IPS DF 6.9 (cell line): Measurements from ENCODE around the gene TWSG1.

Source experiments
- DNase-seq: peaks from one replicate; pipeline ENCODE4 v3.0.0-alpha.2; 2013; ENCODE audit warnings: low read depth, low spot score
- H3K27ac ChIP-seq: one replicate; pipeline ENCODE4 v1.5.1; 2013; ENCODE audit warnings: low read length, control low read depth
- H3K27me3 ChIP-seq: 2 replicates; pipeline ENCODE4 v1.6.1; 2013; ENCODE audit warnings: mild to moderate bottlenecking, low read length; ENCODE audit not compliant: control insufficient read depth, insufficient read depth
- H3K36me3 ChIP-seq: 2 replicates; pipeline ENCODE4 v1.6.1; 2013; ENCODE audit warnings: low read length; ENCODE audit not compliant: control insufficient read depth, insufficient read depth
- H3K4me1 ChIP-seq: 2 replicates; pipeline ENCODE4 v1.6.1; 2013; ENCODE audit warnings: low read length; ENCODE audit not compliant: control insufficient read depth, insufficient read depth
- H3K4me3 ChIP-seq: 2 replicates; pipeline ENCODE4 v1.5.1; 2013; ENCODE audit warnings: mild to moderate bottlenecking, low read length
- H3K9me3 ChIP-seq: 2 replicates; pipeline ENCODE4 v1.6.1; 2013; ENCODE audit warnings: low read length, inconsistent platforms; ENCODE audit not compliant: control insufficient read depth, insufficient read depth
- WGBS: extraction: QIAGEN DNeasy Blood & Tissue Kit; methylation state at CpG from one replicate; pipeline ENCODE4 v1.1.7; 2013; ENCODE audit warnings: mixed read lengths, missing lambda C conversion rate; ENCODE audit not compliant: insufficient read length, insufficient coverage; 5-methylcytosine and 5-hydroxymethylcytosine counted together

Gene TWSG1

GRCh38 chr18:9434122-9434701, 99.6 kb downstream of the TWSG1 start:
- WGBS: no CpG with 5 or more reads among the region's 18 CpGs

GRCh38 chr18:9435041-9435440, 100.5 kb downstream of the TWSG1 start:
- Histone ChIP-seq H3K4me1 (no peaks in the 10 kb centered on the region; the same call in 1 of the 2 replicates), H3K36me3 (no peaks in the 10 kb centered on the region), H3K27ac (no peak overlapping the region), H3K27me3 (no peaks in the 10 kb centered on the region), H3K4me3 (no peak overlapping the region), H3K9me3 (no peaks in the 10 kb centered on the region)
- WGBS: no CpG with 5 or more reads among the region's 17 CpGs
- no peak for DNase-seq

More at GRCh38 chr18:9434122-9434701, 99.6 kb downstream of the TWSG1 start:
- Histone ChIP-seq H3K9me3 (no peaks in the 10 kb centered on the region), H3K27me3 (no peaks in the 10 kb centered on the region), H3K4me1 (no peaks in the 10 kb centered on the region; the same call in 1 of the 2 replicates), H3K4me3 (no peak overlapping the region), H3K36me3 (no peaks in the 10 kb centered on the region), H3K27ac (no peak overlapping the region)
- no peak for DNase-seq

GRCh38 chr18:9436206-9436929, 101.8 kb downstream of the TWSG1 start:
- no peaks in the 10 kb centered on the region for H3K36me3 ChIP-seq
- no peaks in the 10 kb centered on the region for H3K27me3 ChIP-seq
- WGBS: no CpG with 5 or more reads among the region's 5 CpGs
- DNase-seq: no peak
- H3K4me3 ChIP-seq: no peak overlapping the region
- no peak overlapping the region for H3K27ac ChIP-seq
- no peaks in the 10 kb centered on the region for H3K9me3 ChIP-seq
- no peaks in the 10 kb centered on the region; the same call in 1 of the 2 replicates for H3K4me1 ChIP-seq

GRCh38 chr18:9437021-9437437, 102.5 kb downstream of the TWSG1 start:
- Histone ChIP-seq H3K36me3 (no peaks in the 10 kb centered on the region), H3K27me3 (no peaks in the 10 kb centered on the region), H3K4me1 (no peaks in the 10 kb centered on the region; the same call in 1 of the 2 replicates), H3K4me3 (no peak overlapping the region), H3K9me3 (no peaks in the 10 kb centered on the region), H3K27ac (no peak overlapping the region)
- DNase-seq: no peak
- WGBS: no CpG with 5 or more reads among the region's 5 CpGs

DNA sequence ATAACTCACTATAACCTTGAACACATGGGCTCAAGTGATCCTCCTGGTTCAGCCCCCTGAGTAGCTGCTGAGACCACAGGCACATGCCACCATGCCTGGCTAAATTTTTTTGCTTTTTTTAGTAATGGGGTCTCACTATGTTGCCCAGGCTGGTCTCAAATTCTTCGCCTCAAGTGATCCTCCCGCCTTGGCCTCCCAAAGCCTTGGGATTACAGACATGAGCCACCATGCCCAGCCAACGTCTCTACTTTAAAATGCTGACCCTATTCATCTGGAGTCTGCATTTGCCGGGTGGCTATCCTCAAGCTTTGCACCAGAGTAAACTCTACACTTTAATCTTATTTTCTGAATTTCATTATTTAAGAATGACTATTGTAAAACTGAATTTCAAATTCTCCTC, 103.1 kb downstream of the TWSG1 start:
- no CpG with 5 or more reads among the region's 4 CpGs for WGBS
- Histone ChIP-seq H3K4me3 (no peak overlapping the region), H3K36me3 (no peaks in the 10 kb centered on the region), H3K27ac (no peak overlapping the region), H3K27me3 (no peaks in the 10 kb centered on the region), H3K9me3 (no peaks in the 10 kb centered on the region), H3K4me1 (no peaks in the 10 kb centered on the region; the same call in 1 of the 2 replicates)
- DNase-seq: no peak

- Histone ChIP-seq H3K4me3 (no peak overlapping the region), H3K9me3 (no peaks in the 10 kb centered on the region), H3K4me1 (no peaks in the 10 kb centered on the region), H3K27me3 (no peaks in the 10 kb centered on the region), H3K27ac (no peak overlapping the region), H3K36me3 (no peaks in the 10 kb centered on the region)
- 100% methylated on average over 2 of the region's 3 CpGs for WGBS
- DNase-seq: no peak
These were observed 106.5 kb downstream of the TWSG1 start for GRCh38 chr18:9441061-9441460.

GRCh38 chr18:9444549-9444948, 110.0 kb downstream of the TWSG1 start:
- WGBS: no CpG with 5 or more reads among the region's 3 CpGs
- Histone ChIP-seq H3K27me3 (no peaks in the 10 kb centered on the region; the same call in 1 of the 2 replicates), H3K27ac (no peak overlapping the region), H3K36me3 (no peaks in the 10 kb centered on the region), H3K4me3 (no peak overlapping the region), H3K4me1 (no peaks in the 10 kb centered on the region), H3K9me3 (no peaks in the 10 kb centered on the region)
- DNase-seq: no peak

- Histone ChIP-seq H3K36me3 (no peaks in the 10 kb centered on the region), H3K4me3 (no peak overlapping the region), H3K27ac (no peak overlapping the region), H3K4me1 (no peaks in the 10 kb centered on the region), H3K9me3 (no peaks in the 10 kb centered on the region), H3K27me3 (no peaks in the 10 kb centered on the region; the same call in 1 of the 2 replicates)
- DNase-seq: no peak
- WGBS: no CpG with 5 or more reads among the region's 5 CpGs
These were observed 112.3 kb downstream of the TWSG1 start for GRCh38 chr18:9446839-9447238.

GRCh38 chr18:9447334-9447733, 112.8 kb downstream of the TWSG1 start:
- no CpG with 5 or more reads among the region's 7 CpGs for WGBS
- Histone ChIP-seq H3K9me3 (no peaks in the 10 kb centered on the region), H3K4me3 (no peak overlapping the region)

GRCh38 chr18:9449600-9450414, 115.2 kb downstream of the TWSG1 start:
- no peaks in the 10 kb centered on the region for H3K4me1 ChIP-seq
- no peaks in the 10 kb centered on the region for H3K36me3 ChIP-seq
- H3K27me3 ChIP-seq: no peaks in the 10 kb centered on the region; the same call in 1 of the 2 replicates
- DNase-seq: no peak
- no peaks in the 10 kb centered on the region for H3K9me3 ChIP-seq
- no peak overlapping the region for H3K27ac ChIP-seq
- H3K4me3 ChIP-seq: no peak overlapping the region
- no CpG with 5 or more reads among the region's 12 CpGs for WGBS

More at GRCh38 chr18:9447334-9447733, 112.8 kb downstream of the TWSG1 start:
- no peaks in the 10 kb centered on the region; the same call in 1 of the 2 replicates for H3K27me3 ChIP-seq
- DNase-seq: no peak
- no peaks in the 10 kb centered on the region for H3K4me1 ChIP-seq
- no peak overlapping the region for H3K27ac ChIP-seq
- no peaks in the 10 kb centered on the region for H3K36me3 ChIP-seq
